H1 (cell line): ENCODE measurements around the gene DYNLT2B. TPM values are rescaled to one million over a fixed set of nuclear protein-coding genes. Genes with fewer than 3 reads are reported as not detected.

Experiments used
- CTCF ChIA-PET: fragments of 300-600 bp; sonication (Branson Sonifier 250); formaldehyde crosslinking; loops from one replicate; lab custom pipeline; 2021; ENCODE audit not compliant: partially characterized antibody; lab: Charles Lee
- POLR2A ChIA-PET: fragments of 300-600 bp; sonication (Branson Sonifier 250); formaldehyde crosslinking; loops from one replicate; lab custom pipeline; 2021; ENCODE audit warnings: inconsistent platforms; ENCODE audit not compliant: partially characterized antibody; lab: Charles Lee
- DNase-seq, 2 experiments: peaks; one replicate each; pipeline versions ENCODE4 v3.0.0 to v3.0.0-alpha.2; 2010 to 2022; ENCODE audit warnings: low spot score in 2 of 2, low read depth in 1 of 2, mixed read lengths in 1 of 2
- FAIRE-seq: peaks from 2 replicates; lab custom pipeline; 2011; peaks lifted over from hg19 to GRCh38; lab: Jason Lieb, UNC
- H2AFZ ChIP-seq: 2 replicates; pipeline ENCODE4 v1.8.1; 2012; ENCODE audit warnings: low read length, inconsistent platforms
- H2AK5ac ChIP-seq: 2 replicates; pipeline ENCODE4 v1.6.1; 2013; ENCODE audit warnings: low read depth, low read length
- H2BK120ac ChIP-seq: replicated peaks from 2 replicates; pipeline ENCODE3; 2013; ENCODE audit warnings: low read depth, low read length, inconsistent platforms
- H2BK12ac ChIP-seq: 2 replicates; pipeline ENCODE4 v1.6.1; 2013; ENCODE audit warnings: low read depth, low read length
- H2BK15ac ChIP-seq: 2 replicates; pipeline ENCODE4 v1.6.1; 2013; ENCODE audit warnings: low read length
- H2BK20ac ChIP-seq: 2 replicates; pipeline ENCODE4 v1.6.1; 2013; ENCODE audit warnings: low read length
- H2BK5ac ChIP-seq: 2 replicates; pipeline ENCODE4 v1.6.1; 2013; ENCODE audit warnings: low read depth, low read length
- H3K14ac ChIP-seq: 2 replicates; pipeline ENCODE4 v1.6.1; 2013; ENCODE audit warnings: inconsistent platforms; ENCODE audit not compliant: insufficient read length
- H3K18ac ChIP-seq: 2 replicates; pipeline ENCODE4 v1.6.1; 2013; ENCODE audit warnings: low read length; ENCODE audit errors: extremely low read depth
- H3K23ac ChIP-seq: 2 replicates; pipeline ENCODE4 v1.6.1; 2013; ENCODE audit warnings: inconsistent platforms; ENCODE audit not compliant: insufficient read length
- H3K23me2 ChIP-seq: 2 replicates; pipeline ENCODE4 v1.6.1; 2013; ENCODE audit warnings: low read depth, low read length
- H3K27ac ChIP-seq: 2 replicates; pipeline ENCODE4 v1.6.1; 2011; ENCODE audit warnings: low read depth, low read length, inconsistent platforms
- H3K27me3 ChIP-seq, 4 experiments: replicated peaks in 1 of 4; 1 replicate in 1 of 4; 2 replicates in 3 of 4; pipeline versions ENCODE4 v1.6.1 to v1.8.1; 2011 to 2013; ENCODE audit warnings: low read length in 3 of 4, mild to moderate bottlenecking in 3 of 4, inconsistent platforms in 2 of 4, mixed read lengths in 2 of 4, moderate library complexity in 1 of 4; ENCODE audit not compliant: control insufficient read depth in 3 of 4, insufficient read depth in 3 of 4; ENCODE audit errors: extremely low read depth in 1 of 4
- H3K36me3 ChIP-seq, 4 experiments: 2 replicates each; pipeline versions ENCODE4 v1.6.1 to v1.8.1; 2011 to 2013; ENCODE audit warnings: mild to moderate bottlenecking in 4 of 4, low read length in 3 of 4, moderate library complexity in 2 of 4, control low read depth in 1 of 4, inconsistent platforms in 1 of 4; ENCODE audit not compliant: insufficient read depth in 4 of 4, control insufficient read depth in 2 of 4
- H3K4ac ChIP-seq: replicated peaks from 2 replicates; pipeline ENCODE3; 2013; ENCODE audit warnings: low read length, low read depth, mixed read lengths, inconsistent platforms; ENCODE audit not compliant: insufficient read length
- H3K4me1 ChIP-seq, 4 experiments: replicated peaks in 1 of 4; 1 replicate in 1 of 4; 2 replicates in 3 of 4; pipeline versions ENCODE4 v1.6.1 to v1.8.1; 2011 to 2013; ENCODE audit warnings: low read length in 3 of 4, inconsistent platforms in 2 of 4, mixed read lengths in 1 of 4; ENCODE audit not compliant: insufficient read depth in 4 of 4, control insufficient read depth in 3 of 4
- H3K4me2 ChIP-seq, 2 experiments: 2 replicates each; pipeline versions ENCODE4 v1.6.1 to v1.8.1; 2011 to 2013; ENCODE audit warnings: low read depth in 2 of 2, low read length in 2 of 2, control low read depth in 1 of 2, inconsistent platforms in 1 of 2, mild to moderate bottlenecking in 1 of 2; ENCODE audit not compliant: insufficient read depth in 1 of 2
- H3K4me3 ChIP-seq, 4 experiments: fragments of 200-600, 300-600 bp in 1 of 4; sonication (generic), shearing (Covaris generic), sonication (Bioruptor Twin) in 1 of 4; 2 replicates each; pipeline versions ENCODE4 v1.5.1 to v1.8.1; 2011 to 2016; ENCODE audit warnings: low read length in 4 of 4, low read depth in 3 of 4, control low read depth in 2 of 4, inconsistent platforms in 2 of 4, mild to moderate bottlenecking in 2 of 4, mixed read lengths in 1 of 4, moderate library complexity in 1 of 4; ENCODE audit not compliant: insufficient read depth in 2 of 4; ENCODE audit errors: extremely low read depth in 1 of 4
- H3K56ac ChIP-seq: replicated peaks from 2 replicates; pipeline ENCODE3; 2013; ENCODE audit warnings: low read depth, mild to moderate bottlenecking, mixed read lengths, low read length, inconsistent platforms; ENCODE audit not compliant: insufficient read length
- H3K79me1 ChIP-seq: 2 replicates; pipeline ENCODE4 v1.6.1; 2013; ENCODE audit warnings: low read depth, low read length, control low read depth
- H3K79me2 ChIP-seq, 2 experiments: 2 replicates each; pipeline versions ENCODE4 v1.6.1 to v1.8.1; 2012 to 2013; ENCODE audit warnings: low read length in 2 of 2, mild to moderate bottlenecking in 2 of 2, inconsistent platforms in 1 of 2; ENCODE audit not compliant: insufficient read depth in 2 of 2, control insufficient read depth in 1 of 2
- H3K9ac ChIP-seq, 4 experiments: replicated peaks in 1 of 4; 1 replicate in 1 of 4; 2 replicates in 3 of 4; pipeline versions ENCODE4 v1.6.1 to v1.8.1; 2011 to 2013; ENCODE audit warnings: low read depth in 3 of 4, low read length in 3 of 4, control low read depth in 2 of 4, mild to moderate bottlenecking in 2 of 4, moderate library complexity in 2 of 4, inconsistent platforms in 1 of 4; ENCODE audit errors: extremely low read depth in 1 of 4
- H3K9me3 ChIP-seq, 2 experiments: 2 replicates each; pipeline versions ENCODE4 v1.6.1 to v1.8.1; 2012 to 2013; ENCODE audit warnings: mild to moderate bottlenecking in 2 of 2, moderate library complexity in 2 of 2, control low read depth in 1 of 2, inconsistent platforms in 1 of 2, low read depth in 1 of 2, low read length in 1 of 2, mixed read lengths in 1 of 2; ENCODE audit not compliant: insufficient read depth in 2 of 2
- H4K20me1 ChIP-seq, 2 experiments: replicated peaks in 1 of 2; 2 replicates each; pipeline versions ENCODE3 to v1.8.1; 2011 to 2013; ENCODE audit warnings: inconsistent platforms in 2 of 2, low read length in 2 of 2, mild to moderate bottlenecking in 1 of 2; ENCODE audit not compliant: insufficient read depth in 2 of 2, control insufficient read depth in 1 of 2
- H4K5ac ChIP-seq: 2 replicates; pipeline ENCODE4 v1.6.1; 2013; ENCODE audit warnings: low read length, low read depth, mixed read lengths, inconsistent platforms; ENCODE audit not compliant: insufficient read length
- H4K8ac ChIP-seq: 2 replicates; pipeline ENCODE4 v1.8.0; 2013; ENCODE audit warnings: mild to moderate bottlenecking, moderate library complexity, low read length, inconsistent platforms; ENCODE audit not compliant: insufficient read depth; ENCODE audit errors: extremely low read depth
- H4K91ac ChIP-seq: replicated peaks from 2 replicates; pipeline ENCODE3; 2013; ENCODE audit warnings: low read length, mixed read lengths, inconsistent platforms; ENCODE audit not compliant: insufficient read length
- ASH2L ChIP-seq: fragments of 200-600, 300-600 bp; sonication (generic); IDR thresholded peaks from one replicate; pipeline ENCODE4 v1.7.1; 2017; ENCODE audit warnings: low read length
- YY1 ChIP-seq: IDR thresholded peaks from 2 replicates; pipeline ENCODE4 v1.6.1; 2011; ENCODE audit warnings: low read depth, mild to moderate bottlenecking, low read length
- WGBS, 2 experiments: shearing (Covaris generic) in 1 of 2; methylation state at CpG; one replicate each; pipeline versions ENCODE4 v1.1.6 to v1.1.7; 2013 to 2015; ENCODE audit warnings: low lambda C conversion rate in 2 of 2, mixed read lengths in 2 of 2, inconsistent platforms in 1 of 2, low coverage in 1 of 2, missing lambda C conversion rate in 1 of 2; ENCODE audit not compliant: insufficient replicate concordance in 2 of 2, insufficient coverage in 1 of 2, insufficient read length in 1 of 2; ENCODE audit errors: extremely low coverage in 1 of 2, missing lambda C conversion rate in 1 of 2; 5-methylcytosine and 5-hydroxymethylcytosine counted together
- polyA plus RNA-seq, 7 experiments: library from polyadenylated mRNA; depleted of rRNA in 3 of 7; stranded (reverse) in 5 of 7; unstranded in 2 of 7; fragments of >200 nt in 5 of 7; fragments of 200-250 nt in 2 of 7; gene quantifications; 1 replicate in 5 of 7; 2 replicates in 1 of 7; 4 replicates in 1 of 7; pipeline versions ENCODE4 v1.2.1 to v1.2.3, GENCODE V29; 2011 to 2013; ENCODE audit warnings: missing spikeins in 2 of 7, mixed read lengths in 2 of 7
- total RNA-seq: library from RNA; stranded (reverse); fragmentation: NEBNext Ultra II Directional; extraction: Animal tissue kit (Norgen Biotek cat#: 25700); gene quantifications from 2 replicates; pipeline ENCODE4 v1.2.1, GENCODE V29; 2021

DYNLT2B gene
- total and polyA plus RNA-seq, 2 of the 8 experiments (the other 6 are each of a cell fraction or from before 2014, with no cell fraction given), result 10.9 to 22.2 TPM

- Histone ChIP-seq H2AK5ac (no peak overlapping the region), H2BK120ac (no peak overlapping the region), H4K8ac (no peak overlapping the region), H3K23me2 (no peaks in the 10 kb centered on the region), H3K27me3 (no peaks in the 10 kb centered on the region), H3K14ac (no peak overlapping the region), H2AFZ (peak overlapping the region; percentile 78), H4K91ac (no peak overlapping the region), H3K79me1 (no peaks in the 10 kb centered on the region), H3K4me3 (no peak overlapping the region), H3K36me3 (no peaks in the 10 kb centered on the region), H3K56ac (no peak overlapping the region), H3K23ac (no peak overlapping the region), H4K5ac (no peak overlapping the region), H2BK20ac (no peak overlapping the region), H4K20me1 (no peaks in the 10 kb centered on the region), H3K18ac (peak overlapping the region; percentile 52; the same call in 1 of the 2 replicates), H3K9me3 (no peaks in the 10 kb centered on the region), H3K27ac (no peak overlapping the region), H2BK12ac (no peak overlapping the region), H3K79me2 (no peaks in the 10 kb centered on the region), H2BK5ac (peak overlapping the region; percentile 41; the same call in 1 of the 2 replicates), H3K9ac (no peak overlapping the region), H3K4me1 (peaks cover 0 to 5% (median 2%) of the 10 kb centered on the region in 4 experiments; a peak in 4 of 7 replicates), H2BK15ac (no peak overlapping the region), H3K4ac (no peak overlapping the region), H3K4me2 (no peak overlapping the region)
- 78% methylated on average over 6 of the region's 6 CpGs; no CpG with 5 or more reads in 1 of the 2 experiments for WGBS, 2 experiments
- no peak for FAIRE-seq
- POLR2A ChIA-PET, result interaction anchor here (0.9 to 1.5 kb wide), 3 partner anchors 9 to 44 kb away, joined by 3 to 4 read pairs (median 3); partner anchors contain the start of gene DYNLT2B
- CTCF ChIA-PET, result interaction anchor here (1.5 kb wide), 1 partner anchor 28 kb away, joined by 4 read pairs; no protein-coding TSS in a partner anchor
- peak in 1 of 2 experiments; percentile 51 for DNase-seq
- TF ChIP-seq ASH2L (peak; percentile 40), YY1 (no peak)
Observed at GRCh38 chr3:196327405-196327804, 9.4 kb upstream of the DYNLT2B start.
